ENCODE data around the gene ACTN3. TPM values are rescaled to one million over a fixed set of nuclear protein-coding genes. Genes with fewer than 3 reads are reported as not detected.

The ACTN3 gene
- total and polyA plus RNA-seq, 2 experiments from 2014 or later: 6.3 to 7.3 TPM

GRCh38 chr11:66580803-66581202 lies 34.1 kb downstream of the ACTN3 start:
- Mint-ChIP-seq H3K9me3 (peaks cover 43% of the 10 kb centered on the region), H3K27me3 (ENCODE audit: insufficient read depth, low read depth, poor library complexity) (peaks cover 10% of the 10 kb centered on the region), H3K4me1 (no peaks in the 10 kb centered on the region; the same call in 2 of the 3 replicates), H3K4me3 (no peak overlapping the region), H3K36me3 (ENCODE audit: low read depth) (peaks cover 15% of the 10 kb centered on the region), H3K27ac (no peak overlapping the region)
- TF ChIP-seq ZNF114 (CRISPR knock-in tag; IDR thresholded peaks at IDR 0.05): no peak
- no peak for TF ChIP-seq ETS1 (IDR thresholded peaks at IDR 0.05)
- TF ChIP-seq STAT1 (IDR thresholded peaks at IDR 0.05; ENCODE audit: unreplicated experiment): no peak
- no peak for TF ChIP-seq CTCF (conservative IDR thresholded peaks at IDR 0.05; ENCODE audit: low read depth in 2 of 2)
- no peak for TF ChIP-seq POLR2AphosphoS5 (IDR thresholded peaks at IDR 0.05; ENCODE audit: low read depth)
- TF ChIP-seq EZH2phosphoT487 (IDR thresholded peaks at IDR 0.05; ENCODE audit: unreplicated experiment): no peak
- no peak for TF ChIP-seq NANOG (IDR thresholded peaks at IDR 0.05; ENCODE audit: borderline replicate concordance)
- TF ChIP-seq CREB1 (CRISPR knock-in tag; IDR thresholded peaks at IDR 0.05; ENCODE audit: low read depth): no peak
- no peak for TF ChIP-seq ZNF462 (CRISPR knock-in tag; IDR thresholded peaks at IDR 0.05)
- no peak for TF ChIP-seq REST (IDR thresholded peaks at IDR 0.05; ENCODE audit: unreplicated experiment)
- TF ChIP-seq JUNB (IDR thresholded peaks at IDR 0.05; ENCODE audit: unreplicated experiment): no peak
- no peak for TF ChIP-seq EZH2 (IDR thresholded peaks at IDR 0.05; ENCODE audit: low read depth, unreplicated experiment)
- no peak for TF ChIP-seq ZNF331 (CRISPR knock-in tag; IDR thresholded peaks at IDR 0.05; ENCODE audit: low read depth)
- Histone ChIP-seq H3F3A (replicated peaks; ENCODE audit: low read depth) (0 out of 2 replicates have a peak, but pooled peaks cover 6% of the 10 kb centered on the region), H3K27ac (ENCODE audit: low read depth) (no peak overlapping the region), H3K27me3 (ENCODE audit: insufficient read depth) (no peaks in the 10 kb centered on the region), H3K79me2 (replicated peaks; ENCODE audit: insufficient read depth) (no peaks in the 10 kb centered on the region), H3K4me2 (no peak overlapping the region), H3K4me1 (ENCODE audit: insufficient read depth) (no peaks in the 10 kb centered on the region), H3K36me3 (ENCODE audit: insufficient read depth) (no peaks in the 10 kb centered on the region; the same call in 1 of the 2 replicates), H4K20me1 (replicated peaks; ENCODE audit: insufficient read depth) (no peaks in the 10 kb centered on the region), H3K4me3 (no peak overlapping the region), H2AFZ (no peak overlapping the region), H3K9me2 (ENCODE audit: insufficient read depth) (no peaks in the 10 kb centered on the region)
- DNase-seq (ENCODE audit: low spot score) (no peak), ATAC-seq (no peak)

Data from GM23338 (cell line).